ENCODE data around the gene ARHGEF11.
A peak's percentile ranks its signal among the peaks of the same experiment; 100 is the strongest.

Gene ARHGEF11

GRCh38 chr1:156894711-156895454 lies 150.7 kb downstream of the ARHGEF11 start:
- DNase-seq (ENCODE audit: low spot score): no peak

GRCh38 chr1:156894001-156894400 lies 151.5 kb downstream of the ARHGEF11 start:
- no peak for DNase-seq (ENCODE audit: low spot score)

GRCh38 chr1:156893048-156893953 lies 152.2 kb downstream of the ARHGEF11 start, which contains the start of gene PEAR1:
Gene PEAR1, plus strand, starts transcription at chr1:156893718. Its CDS starts 10,209 bp downstream, at chr1:156903927.
- DNase-seq (ENCODE audit: low spot score): no peak

GRCh38 chr1:156892190-156893047 lies 153.1 kb downstream of the ARHGEF11 start:
- DNase-seq (ENCODE audit: low spot score): peak; percentile 85

- peak; percentile 74 for DNase-seq (ENCODE audit: low spot score)
Measured at GRCh38 chr1:156889802-156890580, 155.6 kb downstream of the ARHGEF11 start.

- DNase-seq (ENCODE audit: low spot score): no peak
Measured at GRCh38 chr1:156887734-156888133, 157.8 kb downstream of the ARHGEF11 start.

- no peak for DNase-seq (ENCODE audit: low spot score)
Measured at GRCh38 chr1:156887317-156887716, 158.2 kb downstream of the ARHGEF11 start.

GRCh38 chr1:156886583-156887281 lies 158.8 kb downstream of the ARHGEF11 start:
- no peak for DNase-seq (ENCODE audit: low spot score)

- DNase-seq (ENCODE audit: low spot score): no peak
Measured at GRCh38 chr1:156885880-156886355, 159.6 kb downstream of the ARHGEF11 start.

GRCh38 chr1:156885314-156885713 lies 160.2 kb downstream of the ARHGEF11 start:
- no peak for DNase-seq (ENCODE audit: low spot score)

Measured in kidney tubule cell (primary cell).